Activated T-helper 1 cell treated with Interleukin-2 at 50 U/mL for 16 hours (primary cell): ENCODE data around the gene TMEM135.

Source experiments
- DNase-seq: peaks from one replicate; pipeline ENCODE4 v3.0.0-alpha.2; 2020; ENCODE audit warnings: low read depth

TMEM135 gene

GRCh38 chr11:87353771-87354345 is 316.1 kb downstream of the TMEM135 start:
- DNase-seq: no peak

DNA sequence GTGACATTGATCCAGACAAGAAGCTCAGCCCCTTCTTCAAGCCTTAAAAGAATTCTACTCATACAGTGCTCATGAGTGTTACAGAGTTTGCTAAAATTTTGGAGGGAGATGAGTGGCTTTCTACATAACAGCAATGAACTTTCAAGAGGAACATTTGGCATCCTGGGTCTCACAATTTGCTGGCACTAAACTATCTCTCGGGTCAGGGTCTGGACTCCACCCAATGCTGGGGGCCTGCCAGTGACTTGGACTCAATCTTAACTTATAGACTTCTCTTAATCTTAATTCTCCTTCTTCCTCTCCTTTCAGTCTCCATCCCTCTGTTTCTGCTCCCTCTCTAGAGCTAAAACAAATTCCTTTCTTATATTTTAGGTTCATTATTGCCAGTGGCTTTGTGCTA is 317.9 kb downstream of the TMEM135 start:
- DNase-seq: no peak

DNA sequence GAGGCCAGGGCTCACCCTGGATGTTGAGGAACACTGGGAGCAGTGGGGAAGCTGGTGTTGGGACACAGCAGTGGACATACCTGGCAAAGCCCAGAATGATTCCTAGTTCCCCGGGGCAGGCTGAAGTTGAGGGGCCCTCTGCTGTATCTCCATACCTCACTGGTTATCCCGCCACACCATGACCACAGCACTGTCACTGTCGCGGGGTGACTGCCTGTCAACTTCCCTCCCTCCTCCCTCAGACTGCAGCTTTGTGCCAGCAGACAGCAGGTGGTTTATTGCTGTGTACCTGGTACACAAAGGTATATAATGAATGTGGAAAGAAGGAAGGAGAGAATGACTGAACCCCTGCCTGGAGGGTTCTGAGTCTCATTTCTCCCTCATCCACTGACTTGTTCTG is 318.7 kb downstream of the TMEM135 start:
- DNase-seq: no peak

GRCh38 chr11:87358461-87358860 is 320.7 kb downstream of the TMEM135 start:
- DNase-seq: no peak

GRCh38 chr11:87359401-87359800 is 321.7 kb downstream of the TMEM135 start:
- no peak for DNase-seq

- DNase-seq: no peak
Measured at GRCh38 chr11:87361891-87362290, 324.2 kb downstream of the TMEM135 start.

DNA sequence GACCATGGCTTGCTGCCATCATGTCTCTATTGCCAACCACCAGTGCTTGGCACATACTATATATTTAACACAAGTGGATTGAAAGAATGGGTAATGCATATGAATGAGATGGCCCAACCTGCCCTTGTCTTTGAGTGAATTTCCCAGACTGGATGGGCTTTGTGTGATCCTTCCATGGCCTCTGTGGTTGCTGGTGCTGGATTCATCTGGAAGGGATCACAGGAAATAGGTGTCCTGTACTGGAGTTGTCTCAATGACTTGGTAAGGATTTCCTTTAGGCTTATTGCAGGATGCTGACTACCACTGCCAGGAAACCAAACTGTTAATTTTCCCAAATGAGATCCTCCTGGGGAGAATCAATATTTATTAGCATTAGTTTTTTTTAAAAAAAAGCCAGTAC is 328.6 kb downstream of the TMEM135 start:
- DNase-seq: no peak

DNA sequence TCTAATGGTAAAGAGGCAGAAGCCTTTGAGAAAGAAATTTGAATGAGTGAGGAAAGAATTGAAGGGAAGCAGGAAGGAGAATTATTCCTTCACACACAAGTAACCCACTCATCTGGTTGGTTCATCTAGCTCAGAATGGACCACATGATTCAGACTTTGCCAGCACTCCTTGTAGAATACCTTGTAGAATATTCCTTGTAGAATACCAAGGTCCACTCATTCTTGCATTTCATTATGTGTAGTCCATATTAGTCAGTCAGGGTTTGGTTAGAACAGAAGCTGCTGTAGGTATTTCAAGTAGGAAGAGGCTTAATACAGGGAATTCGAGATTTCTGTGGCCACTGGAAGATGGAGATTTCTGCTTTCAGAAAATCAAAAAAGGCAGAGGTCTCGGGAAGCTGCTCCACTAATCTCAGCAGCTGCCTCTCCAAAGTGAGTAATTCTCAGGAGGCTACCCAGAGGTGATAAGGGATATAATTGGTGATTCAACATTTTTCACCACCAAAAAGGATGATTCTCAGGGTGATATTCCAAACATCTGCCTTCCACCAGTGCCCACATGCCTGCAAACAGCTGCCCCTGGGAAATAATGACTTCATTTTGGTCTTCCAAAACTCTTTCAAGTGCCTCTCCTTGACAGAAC is 329.1 kb downstream of the TMEM135 start:
- no peak for DNase-seq

- DNase-seq: no peak
Measured at GRCh38 chr11:87368151-87368550, 330.4 kb downstream of the TMEM135 start.

GRCh38 chr11:87368858-87369480 is 331.2 kb downstream of the TMEM135 start:
- no peak for DNase-seq

DNA sequence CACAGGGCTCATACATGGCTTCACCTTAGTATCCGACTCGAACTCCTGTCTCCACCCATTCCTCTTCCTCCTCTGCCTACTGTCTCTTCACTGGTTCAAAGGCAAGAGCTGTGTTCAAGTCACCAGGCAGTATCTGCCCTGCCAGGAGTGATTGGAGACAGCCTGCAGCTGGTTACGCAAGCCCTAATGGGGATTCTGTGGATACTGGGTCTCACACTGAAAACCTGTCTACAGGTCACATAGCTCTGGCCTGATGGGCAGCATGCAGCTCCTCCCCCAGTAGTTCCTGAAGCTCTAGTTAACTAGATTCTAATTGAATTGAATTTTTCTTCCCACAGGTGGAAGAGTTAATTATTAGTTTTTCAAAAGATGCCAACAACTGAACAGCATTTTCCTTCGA is 332.2 kb downstream of the TMEM135 start:
- DNase-seq: no peak

DNA sequence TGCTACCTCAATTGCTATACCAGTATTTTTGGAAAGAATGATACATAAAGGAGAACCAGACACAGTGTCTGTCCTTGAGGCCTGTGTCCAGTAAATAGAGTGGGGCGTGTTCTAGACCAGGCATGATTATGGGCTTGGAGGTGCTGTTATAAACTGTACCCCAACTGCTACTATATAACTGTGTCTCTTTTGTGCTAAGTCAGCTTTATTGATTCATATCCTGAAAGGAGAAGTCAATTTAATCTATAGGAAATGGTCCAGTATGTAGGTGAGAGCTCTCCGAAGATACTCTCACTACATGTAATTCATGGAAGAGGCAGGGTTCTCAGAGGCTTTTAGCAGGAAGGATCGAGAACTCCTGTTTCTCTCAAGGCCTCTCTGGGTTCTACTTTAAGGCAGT is 334.3 kb downstream of the TMEM135 start:
- no peak for DNase-seq
